NOMO-1 treated with dmso at 0.1 percent for 144 hours (cell line): ENCODE data around the gene ALG3.

ENCODE experiments used
- DNase-seq: peaks from one replicate; lab custom pipeline; 2025; ENCODE audit not compliant: unreplicated experiment; lab: John Stamatoyannopoulos, UW

Gene ALG3

GRCh38 chr3:184236033-184236410, 12.7 kb downstream of the ALG3 start:
- DNase-seq: no peak

DNA sequence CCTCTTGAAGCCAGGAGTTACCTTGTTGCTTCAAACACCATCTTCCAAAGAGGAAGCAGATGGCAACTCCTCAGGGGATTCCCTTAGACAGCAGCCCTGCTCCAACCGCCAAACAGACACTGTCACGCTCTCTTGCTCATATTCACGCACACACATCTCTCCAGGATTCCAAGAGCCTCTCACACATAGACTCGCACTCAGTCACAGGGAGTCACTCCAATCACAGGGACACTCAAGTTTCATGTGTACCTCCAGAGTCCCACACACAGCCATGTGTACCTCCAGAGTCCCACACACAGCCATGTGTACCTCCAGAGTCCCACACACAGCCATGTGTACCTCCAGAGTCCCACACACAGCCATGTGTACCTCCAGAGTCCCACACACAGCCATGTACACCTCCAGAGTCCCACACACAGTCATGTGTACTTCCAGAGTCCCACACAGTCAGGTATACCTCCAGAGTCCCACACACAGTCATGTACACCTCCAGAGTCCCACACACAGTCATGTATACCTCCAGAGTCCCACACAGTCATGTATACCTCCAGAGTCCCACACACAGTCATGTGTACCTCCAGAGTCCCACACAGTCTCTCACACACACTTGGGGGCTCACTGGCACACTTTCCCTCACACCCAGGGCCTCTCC, 13.3 kb downstream of the ALG3 start:
- DNase-seq: no peak

DNA sequence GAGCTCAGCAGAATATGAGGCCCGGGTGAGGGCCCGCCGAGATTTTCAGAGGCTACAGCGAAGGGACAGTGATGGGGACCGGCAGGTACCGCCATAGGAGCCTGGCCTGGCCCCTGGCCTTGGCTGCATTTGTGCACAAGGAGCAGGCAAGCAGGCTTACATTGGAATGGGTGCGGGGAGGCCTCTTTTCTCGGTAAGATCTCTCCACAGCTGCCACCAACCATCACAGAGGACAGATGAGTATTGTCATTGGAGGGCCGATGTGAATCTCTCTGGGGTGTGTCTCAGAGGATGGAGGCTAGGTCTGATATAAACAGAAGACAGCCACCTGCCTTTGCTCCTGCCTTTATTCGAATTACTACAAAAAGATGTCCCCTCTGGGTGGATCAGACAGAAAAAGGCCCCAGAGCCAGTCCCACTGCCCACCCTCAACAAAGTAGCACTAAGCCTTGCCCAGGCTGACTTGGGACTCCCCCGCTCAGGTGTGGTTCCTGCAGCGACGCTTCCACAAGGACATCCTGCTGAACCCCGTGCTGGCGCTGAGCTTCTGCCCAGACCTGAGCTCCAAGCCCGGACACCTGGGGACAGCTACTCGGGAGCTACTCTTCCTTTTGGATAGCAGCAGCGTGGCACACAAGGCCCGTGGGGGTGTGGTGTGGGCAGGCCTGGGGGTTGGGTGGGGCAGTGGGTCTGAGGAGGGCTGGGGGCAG, 13.9 kb downstream of the ALG3 start:
- no peak for DNase-seq

DNA sequence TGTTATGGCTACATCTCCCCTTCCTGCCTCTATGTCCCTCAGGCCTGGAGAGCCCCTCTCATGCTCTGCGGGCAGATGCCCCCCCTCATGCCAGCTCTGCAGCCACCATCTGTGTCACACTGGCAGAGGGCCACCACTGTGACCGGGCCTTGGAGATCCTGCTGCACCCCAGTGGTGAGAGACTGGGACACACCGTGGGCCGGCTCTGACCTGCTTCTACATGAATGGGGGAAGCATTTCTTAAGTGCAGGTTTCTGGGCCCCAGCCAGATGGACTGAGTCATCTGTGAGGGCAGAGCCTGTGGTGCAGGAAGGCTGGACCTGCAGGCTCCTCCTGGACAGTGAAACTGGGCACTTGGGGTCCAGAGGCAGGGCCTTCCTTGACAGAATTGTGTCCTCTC, 14.5 kb downstream of the ALG3 start:
- no peak for DNase-seq

- no peak for DNase-seq
Measured at GRCh38 chr3:184233127-184233843, 15.5 kb downstream of the ALG3 start.

DNA sequence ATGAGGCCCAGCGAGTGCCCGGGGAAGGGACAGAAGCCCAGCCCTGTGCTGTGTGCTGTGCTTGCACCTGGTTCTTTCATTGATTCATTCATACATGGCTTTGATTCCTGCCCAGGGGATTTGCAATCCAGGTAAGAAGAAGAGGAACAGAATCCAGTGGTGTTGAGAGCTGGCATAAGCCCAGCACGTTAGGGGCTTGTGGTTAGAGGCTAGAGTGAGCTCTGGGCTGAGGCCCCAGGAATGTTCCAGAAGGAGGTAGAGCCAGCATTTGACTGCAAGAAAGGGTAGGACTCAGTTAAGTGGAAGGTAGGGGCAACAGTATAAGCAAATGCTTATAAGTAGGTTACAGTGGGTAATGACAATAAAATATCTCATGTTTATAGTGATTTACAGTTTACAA, 17.1 kb downstream of the ALG3 start:
- DNase-seq: no peak

- DNase-seq: no peak
Measured at GRCh38 chr3:184230603-184231528, 17.9 kb downstream of the ALG3 start.

DNA sequence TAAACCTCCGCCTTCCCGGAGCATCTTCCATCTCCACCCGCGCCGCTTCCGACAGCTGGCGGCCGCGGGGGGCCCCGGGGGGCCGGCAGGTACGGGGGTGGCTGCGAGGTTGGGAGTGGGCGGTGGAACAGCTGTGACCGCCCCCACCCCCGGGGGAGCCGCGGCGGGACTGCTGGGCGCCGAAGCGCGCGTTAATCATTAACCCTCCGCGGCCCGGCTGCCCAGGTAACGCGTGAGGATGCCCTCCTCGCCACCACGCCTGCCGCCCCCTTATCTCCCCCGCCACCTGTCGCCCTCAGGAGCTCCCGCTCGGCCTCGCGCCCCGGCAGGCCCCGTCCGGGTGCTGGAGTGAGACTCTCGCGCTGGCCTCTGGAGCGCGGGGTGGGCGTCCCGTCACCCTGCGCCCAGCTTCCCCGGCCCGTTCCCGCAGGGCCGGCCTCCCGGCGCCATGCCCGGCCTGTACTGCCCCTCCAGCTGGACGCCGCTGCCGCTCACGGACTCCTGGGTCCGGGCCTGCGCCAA, 18.6 kb downstream of the ALG3 start:
- no peak for DNase-seq

DNA sequence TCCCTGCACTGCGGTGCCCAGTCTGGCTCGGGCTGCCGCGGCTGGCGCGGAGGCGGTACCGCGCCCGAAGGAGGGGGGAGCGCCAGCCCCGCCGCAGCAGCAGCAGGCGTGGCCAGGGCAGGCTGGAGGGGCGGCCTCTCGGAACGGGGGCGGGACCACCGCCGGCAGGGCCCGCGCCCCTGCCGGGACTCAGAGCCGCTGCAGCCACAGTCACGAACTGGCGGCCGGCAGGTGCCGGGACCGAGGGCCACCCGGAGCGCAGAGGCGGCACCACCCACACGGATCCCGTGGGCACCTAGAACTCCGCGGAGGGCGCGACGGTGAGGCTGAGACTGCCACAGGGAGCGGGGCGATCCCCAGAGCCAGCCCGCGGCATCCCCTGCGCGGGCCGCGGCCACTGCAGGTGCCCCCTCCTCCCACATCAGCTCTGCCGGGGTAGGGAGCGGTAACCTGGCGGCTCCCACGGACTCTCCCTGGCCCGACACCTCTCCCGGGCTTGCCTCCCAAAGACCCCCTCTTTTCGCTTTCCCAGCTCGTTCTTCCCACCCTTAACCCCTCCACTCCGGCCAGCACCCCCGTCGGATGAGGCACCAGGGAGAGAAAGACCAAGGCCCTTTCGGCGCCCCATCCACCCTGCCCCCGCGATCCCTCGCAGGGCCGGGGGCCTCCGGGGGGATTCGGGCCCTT, 19.2 kb downstream of the ALG3 start, which contains the start of gene VWA5B2:
Gene VWA5B2, plus strand, starts transcription at position 192 of the 687 bp plus-strand sequence. CDS start 944 bp downstream, outside the sequence.
- peak; percentile 37 for DNase-seq

- no peak for DNase-seq
Measured at GRCh38 chr3:184228376-184229137, 20.2 kb downstream of the ALG3 start.

GRCh38 chr3:184227481-184227935, 21.3 kb downstream of the ALG3 start:
- DNase-seq: no peak

DNA sequence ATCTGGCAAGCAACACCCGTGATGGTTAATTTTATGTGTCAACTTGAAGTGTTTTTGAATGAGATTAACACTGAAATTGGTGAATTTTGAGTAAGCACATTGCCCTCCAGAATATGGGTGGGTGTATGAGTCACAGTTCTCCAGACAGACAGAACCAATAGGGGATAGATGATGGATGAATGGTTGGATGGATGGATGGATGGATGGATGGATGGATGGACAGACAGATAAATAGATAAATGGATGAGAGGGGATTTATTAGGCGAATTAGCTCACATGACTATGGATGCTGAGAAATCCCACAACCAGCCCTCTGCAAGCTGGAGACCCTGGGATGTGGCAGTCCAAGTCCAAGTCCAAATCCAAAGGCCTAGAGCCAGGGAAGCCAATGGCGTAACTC, 24.8 kb downstream of the ALG3 start:
- no peak for DNase-seq

DNA sequence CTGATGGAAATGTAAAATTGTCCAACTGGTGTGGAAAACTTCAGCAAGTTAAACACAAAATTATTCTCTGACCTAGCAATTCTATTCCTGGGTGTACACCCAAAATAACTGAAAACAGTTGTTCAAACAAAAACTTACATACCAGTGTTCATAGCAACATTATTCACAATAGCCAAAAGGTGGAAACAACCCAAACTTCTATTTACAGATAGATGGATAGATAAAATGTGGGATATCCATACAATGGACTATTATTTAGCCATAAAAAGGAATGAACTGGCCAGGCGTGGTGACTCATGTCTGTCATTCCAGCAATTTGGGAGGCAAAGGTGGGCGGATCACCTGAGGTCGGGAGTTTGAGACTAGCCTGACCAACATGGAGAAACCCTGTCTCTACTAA, 26.2 kb downstream of the ALG3 start:
- DNase-seq: no peak

DNA sequence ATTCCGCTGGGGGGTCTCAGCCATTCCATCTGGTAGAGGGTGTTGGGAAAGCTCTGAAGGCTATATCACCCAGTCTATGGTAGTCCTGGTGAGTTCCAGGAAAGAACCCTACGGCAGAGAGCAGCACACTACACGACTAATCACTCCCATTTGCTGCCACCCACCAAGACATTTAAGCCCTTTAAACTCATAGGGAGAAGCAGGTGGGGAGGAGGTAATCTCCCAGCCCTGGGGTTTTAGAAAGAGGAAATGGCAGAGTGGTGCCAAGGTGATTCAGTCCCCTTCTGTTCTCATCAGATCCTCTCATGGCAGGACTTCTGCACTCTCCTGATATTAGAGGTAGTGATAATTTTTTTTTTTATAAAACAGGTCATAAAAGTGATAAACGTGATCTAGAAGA, 29.9 kb downstream of the ALG3 start:
- no peak for DNase-seq

GRCh38 chr3:184211718-184212117, 37.0 kb downstream of the ALG3 start:
- DNase-seq: no peak

- DNase-seq: no peak
Measured at GRCh38 chr3:184211297-184211696, 37.5 kb downstream of the ALG3 start.

DNA sequence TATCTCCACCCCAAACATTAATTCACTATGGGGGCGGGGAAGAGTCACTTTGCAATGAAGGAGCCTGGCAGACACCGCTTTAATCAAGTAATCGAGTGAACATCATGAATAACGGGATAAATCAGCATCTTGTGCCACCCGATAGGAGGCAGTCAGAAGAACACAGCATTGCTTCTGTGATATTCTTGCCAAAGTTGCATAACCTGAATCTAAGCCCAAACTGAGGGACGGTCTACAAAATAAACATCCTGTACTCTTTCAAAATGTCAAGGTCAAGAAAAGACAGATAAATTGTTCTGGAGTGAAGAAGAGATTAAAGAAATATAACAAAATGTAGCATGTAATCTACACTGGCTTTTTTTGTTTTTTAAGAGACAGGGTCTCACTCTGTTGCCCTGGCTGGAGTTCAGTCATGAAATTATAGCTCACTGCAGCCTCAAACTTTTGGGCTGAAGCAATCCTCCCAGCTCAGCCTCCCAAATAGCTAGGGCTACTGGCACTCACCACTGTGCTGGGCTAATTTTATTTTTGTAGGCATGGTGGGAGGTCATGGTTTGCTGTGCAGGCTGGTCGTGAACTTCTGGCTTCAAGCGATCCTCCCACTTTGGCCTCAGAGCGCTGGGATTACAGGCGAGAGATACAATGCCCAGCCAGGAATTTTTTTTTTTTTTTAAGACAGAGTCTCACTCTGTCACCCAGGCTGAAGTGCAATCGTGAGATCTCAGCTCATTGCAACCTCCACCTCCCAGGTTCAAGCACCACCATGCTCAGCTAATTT, 39.4 kb downstream of the ALG3 start:
- DNase-seq: no peak

DNA sequence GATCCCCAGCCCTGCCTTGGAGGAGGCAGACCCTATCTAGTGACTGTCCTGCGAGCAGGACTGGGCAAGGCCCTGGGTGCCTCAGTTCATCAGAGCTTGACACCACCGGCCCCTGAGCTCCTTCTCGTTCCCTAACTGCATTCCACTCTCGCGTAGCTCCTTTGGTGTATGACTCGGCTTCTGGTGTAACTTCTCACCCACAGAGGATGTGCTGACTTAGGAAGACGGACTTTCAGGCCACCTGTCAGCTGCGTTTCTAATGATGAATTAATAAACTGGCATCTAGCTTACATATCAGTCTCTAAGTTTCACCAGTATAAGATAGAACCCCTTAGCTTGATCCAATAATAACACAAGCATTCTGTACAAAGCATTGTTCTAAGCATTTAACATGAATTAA, 45.2 kb downstream of the ALG3 start:
- DNase-seq: no peak

GRCh38 chr3:184200825-184201224, 47.9 kb downstream of the ALG3 start:
- DNase-seq: no peak
